Measurements from ENCODE around the gene UBR4. TPM values are rescaled to one million over a fixed set of nuclear protein-coding genes. Genes with fewer than 3 reads are reported as not detected.

Gene UBR4
- total RNA-seq, 1 donor from 2014 or later, result 167 TPM

DNA sequence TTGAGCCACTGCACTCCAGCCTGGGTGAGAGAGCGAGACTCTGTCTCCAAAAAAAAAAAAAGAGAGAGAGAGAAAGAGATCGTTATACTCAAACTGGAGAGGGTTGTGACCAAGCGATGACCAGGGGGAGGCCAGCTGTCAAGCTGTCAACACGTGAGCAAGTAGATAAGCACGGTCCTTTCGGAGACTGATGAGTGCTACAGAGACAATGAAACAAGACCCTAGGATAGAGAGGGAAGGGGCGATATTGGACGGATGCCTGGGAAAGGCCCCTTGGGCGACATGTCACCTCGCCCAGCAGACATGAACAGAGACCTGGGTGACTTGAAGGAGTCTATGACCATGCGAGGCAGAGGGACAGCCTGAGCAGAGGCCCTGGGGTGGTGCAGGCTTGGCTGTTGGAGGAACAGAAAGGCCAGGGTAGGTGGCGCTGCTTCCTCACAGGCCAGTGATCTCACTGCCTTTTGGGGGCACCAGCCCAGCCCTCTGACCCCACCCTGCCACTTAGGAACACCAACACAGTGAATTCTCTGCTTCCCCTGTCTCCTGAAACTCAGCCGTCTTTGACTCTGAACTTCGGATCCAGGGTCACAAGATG, 152.8 kb downstream of the UBR4 start:
- no peak for DNase-seq (ENCODE audit: low spot score)

DNA sequence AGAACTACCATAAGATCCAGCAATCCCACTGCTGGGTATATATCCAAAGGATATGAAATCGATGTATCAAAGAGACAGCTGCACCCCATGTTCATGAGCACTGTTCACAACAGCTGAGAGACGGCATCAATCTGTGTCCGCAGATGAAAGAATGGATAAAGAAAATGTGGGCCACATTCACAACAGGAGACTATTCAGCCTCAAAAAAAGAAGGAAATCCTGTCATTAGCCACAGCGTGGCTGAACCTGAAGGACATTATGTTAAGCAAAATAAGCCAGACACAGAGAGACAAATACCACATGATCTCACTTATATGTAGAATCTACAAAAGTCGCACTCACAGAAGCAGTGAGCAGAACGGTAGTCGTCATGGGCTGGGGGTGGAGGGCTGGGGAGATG, 154.4 kb downstream of the UBR4 start:
- DNase-seq (ENCODE audit: low spot score), result no peak

DNA sequence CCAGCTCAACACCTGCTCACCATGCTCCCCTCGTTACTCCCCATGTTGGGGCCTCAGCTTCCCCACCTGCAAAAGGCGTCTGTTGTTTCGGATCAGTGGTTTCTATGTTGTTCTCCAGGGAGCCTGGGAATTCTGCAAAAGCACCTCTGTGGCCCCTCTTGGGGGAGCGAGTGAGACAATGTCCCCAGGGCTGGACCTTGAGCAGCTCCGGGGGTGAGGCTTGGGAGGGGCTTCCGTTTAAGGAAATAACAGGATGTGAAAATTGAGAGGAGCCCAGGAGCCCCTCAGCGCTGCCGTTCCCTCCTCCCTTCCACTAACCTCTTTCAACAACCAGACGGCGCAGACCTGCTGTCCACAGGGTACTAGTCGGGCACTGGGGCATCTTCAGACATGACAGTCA, 155.1 kb downstream of the UBR4 start:
- no peak for DNase-seq (ENCODE audit: low spot score)

- DNase-seq (ENCODE audit: low spot score), result no peak
Measured at GRCh38 chr1:19054216-19054615, 155.8 kb downstream of the UBR4 start.

DNA sequence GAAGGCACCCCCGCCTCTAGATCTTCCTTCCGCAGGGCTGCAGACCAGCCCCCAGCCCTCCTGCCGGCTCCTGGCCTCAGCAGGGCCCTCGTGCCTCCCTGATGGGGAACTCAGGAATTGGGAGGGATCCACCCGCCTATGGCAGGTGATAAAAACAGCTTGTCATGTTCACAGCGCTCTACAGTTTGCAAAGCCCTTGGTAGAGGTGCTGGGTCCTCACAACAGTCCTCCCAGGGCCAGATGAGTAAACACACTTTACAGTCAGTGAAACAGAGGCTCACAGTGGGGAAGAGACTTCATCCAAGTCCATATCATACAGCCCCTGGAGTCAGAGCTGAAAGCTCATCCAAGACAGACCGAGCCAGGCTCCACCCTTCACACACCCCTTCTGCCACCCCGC, 156.6 kb downstream of the UBR4 start:
- no peak for DNase-seq (ENCODE audit: low spot score)

- DNase-seq (ENCODE audit: low spot score), result no peak
Measured at GRCh38 chr1:19049798-19050197, 160.3 kb downstream of the UBR4 start.

DNA sequence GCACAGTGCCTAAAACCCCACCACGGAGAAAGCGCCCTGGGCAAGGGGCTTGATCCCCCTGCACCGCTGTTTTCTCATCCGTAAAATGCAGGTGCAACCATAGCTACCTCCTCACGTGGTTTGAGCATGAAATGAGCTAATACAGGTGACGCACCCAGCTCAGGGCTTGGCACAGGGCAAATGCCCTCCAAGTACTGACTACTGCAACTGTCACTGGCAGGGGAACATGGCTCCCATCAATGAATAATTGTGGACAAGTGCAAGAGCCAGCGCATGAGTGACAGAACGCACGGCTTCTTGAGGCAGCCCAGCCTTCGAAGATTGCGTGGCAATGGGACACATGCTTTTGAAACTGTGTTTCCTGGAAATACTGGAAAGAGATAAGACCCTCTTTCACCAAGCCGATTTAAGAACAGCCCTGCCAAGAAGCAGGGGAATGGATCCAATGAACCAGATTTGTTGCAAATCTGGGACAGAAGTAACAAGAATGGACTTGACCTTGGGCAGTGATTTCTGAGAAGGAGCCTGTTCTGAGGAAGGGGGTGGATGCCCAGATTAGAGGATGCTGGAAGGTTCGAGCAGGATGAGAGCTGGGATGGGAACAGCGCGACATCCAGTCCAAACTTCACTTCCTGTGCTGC, 160.8 kb downstream of the UBR4 start:
- no peak for DNase-seq (ENCODE audit: low spot score)

- no peak for DNase-seq (ENCODE audit: low spot score)
Measured at GRCh38 chr1:19046972-19047731, 162.9 kb downstream of the UBR4 start.

GRCh38 chr1:19045898-19046880, 163.9 kb downstream of the UBR4 start:
- DNase-seq (ENCODE audit: low spot score), result no peak

DNA sequence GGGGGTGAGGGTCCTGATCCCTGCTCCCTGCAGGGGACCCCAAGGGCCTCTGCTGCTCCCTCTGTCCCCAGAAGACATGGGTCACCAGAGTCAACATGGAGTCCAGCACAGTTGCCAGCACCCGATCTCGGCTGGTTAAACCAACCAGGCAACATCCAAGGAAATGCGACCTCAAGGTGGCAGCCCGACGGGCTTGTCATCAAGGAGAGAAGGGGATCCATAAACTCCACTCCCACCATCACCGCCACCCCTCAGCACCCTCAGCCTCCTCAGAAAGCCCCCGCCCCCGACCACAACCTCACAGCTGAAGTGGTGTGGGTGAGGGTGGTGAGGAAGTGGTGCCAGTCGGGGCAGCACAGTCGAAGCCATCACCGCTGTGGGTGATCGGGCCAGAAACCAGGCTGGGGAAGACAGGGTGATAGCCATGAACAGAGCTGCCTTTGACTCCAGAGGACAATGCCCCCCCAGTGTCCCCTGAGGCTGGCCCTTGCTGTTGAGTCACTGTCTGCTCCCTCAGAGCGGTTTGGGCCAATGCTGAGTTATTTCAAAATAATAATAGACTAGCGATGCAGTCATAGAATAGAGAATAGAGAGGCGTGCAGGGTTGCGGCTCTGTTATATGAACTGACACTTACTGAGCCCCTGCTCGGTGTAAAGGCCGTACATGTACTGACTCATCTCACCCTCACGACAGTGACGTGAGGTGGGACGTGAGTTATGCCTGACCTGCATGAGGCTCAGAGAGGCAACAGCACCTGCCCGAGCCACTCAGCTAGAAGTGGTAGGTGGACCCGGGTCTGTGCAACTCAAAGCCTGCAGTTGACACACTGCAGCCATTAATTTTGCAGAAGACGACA, 164.9 kb downstream of the UBR4 start:
- no peak for DNase-seq (ENCODE audit: low spot score)

DNA sequence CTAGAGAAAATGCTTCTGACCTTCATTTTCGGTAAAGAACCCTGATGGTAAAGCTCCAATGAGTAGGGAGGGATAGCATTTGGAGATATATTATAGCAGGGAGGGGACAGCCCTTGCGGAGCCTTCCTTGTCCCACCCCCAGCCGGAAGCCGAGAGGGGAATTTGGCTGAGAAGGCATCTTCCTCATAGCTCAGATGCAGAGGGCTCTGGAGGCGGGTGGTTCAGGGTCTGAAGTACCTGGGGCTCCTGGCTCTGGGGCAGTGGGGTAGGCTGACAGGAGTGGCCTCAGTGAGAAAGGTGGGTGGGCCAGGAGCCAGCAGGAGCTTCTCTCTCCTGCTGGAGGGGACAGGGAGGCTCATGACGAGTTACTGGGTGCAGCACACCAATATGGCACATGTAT, 165.6 kb downstream of the UBR4 start:
- no peak for DNase-seq (ENCODE audit: low spot score)

DNA sequence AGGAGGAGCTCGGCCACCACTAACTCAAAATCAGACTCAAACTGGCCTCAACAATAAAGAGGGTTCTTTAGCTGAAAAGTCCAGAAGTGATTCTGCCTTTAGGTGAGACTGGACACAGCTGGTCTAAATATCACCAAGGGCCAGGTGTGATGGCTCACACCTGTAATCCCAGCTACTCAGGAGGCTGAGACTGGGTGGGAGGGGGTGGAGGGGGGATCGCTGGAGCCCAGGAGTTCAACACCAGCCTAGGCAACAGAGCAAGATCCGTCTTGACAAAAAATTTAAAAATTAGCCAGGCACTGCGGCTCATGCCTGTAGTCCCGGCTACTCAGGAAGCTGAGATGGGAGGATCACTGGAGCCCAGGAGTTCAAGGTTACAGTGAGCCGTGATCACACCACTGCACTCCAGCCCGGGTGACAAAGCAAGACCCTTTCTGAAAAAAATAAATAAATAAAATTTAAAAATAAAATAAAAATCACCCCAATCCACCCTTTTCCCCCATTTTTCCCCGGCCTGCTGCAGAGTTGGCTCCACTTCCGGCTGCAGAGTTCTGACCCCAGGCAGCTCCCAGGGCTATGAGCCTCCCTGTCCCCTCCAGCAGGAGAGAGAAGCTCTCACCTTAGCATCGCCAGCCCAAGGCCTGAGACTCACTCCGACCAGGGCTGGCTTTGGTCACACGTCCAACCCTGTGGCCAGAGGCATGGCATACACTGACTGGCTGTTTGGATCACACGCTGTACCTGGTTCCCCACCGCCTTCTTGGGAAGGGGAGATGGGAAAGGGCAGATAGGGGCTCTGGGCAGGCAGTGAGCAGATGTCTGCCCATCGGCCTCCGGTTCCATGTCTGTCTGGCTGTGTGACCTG, 166.3 kb downstream of the UBR4 start:
- DNase-seq (ENCODE audit: low spot score), result no peak

GRCh38 chr1:19042675-19043578, 167.1 kb downstream of the UBR4 start:
- no peak for DNase-seq (ENCODE audit: low spot score)

DNA sequence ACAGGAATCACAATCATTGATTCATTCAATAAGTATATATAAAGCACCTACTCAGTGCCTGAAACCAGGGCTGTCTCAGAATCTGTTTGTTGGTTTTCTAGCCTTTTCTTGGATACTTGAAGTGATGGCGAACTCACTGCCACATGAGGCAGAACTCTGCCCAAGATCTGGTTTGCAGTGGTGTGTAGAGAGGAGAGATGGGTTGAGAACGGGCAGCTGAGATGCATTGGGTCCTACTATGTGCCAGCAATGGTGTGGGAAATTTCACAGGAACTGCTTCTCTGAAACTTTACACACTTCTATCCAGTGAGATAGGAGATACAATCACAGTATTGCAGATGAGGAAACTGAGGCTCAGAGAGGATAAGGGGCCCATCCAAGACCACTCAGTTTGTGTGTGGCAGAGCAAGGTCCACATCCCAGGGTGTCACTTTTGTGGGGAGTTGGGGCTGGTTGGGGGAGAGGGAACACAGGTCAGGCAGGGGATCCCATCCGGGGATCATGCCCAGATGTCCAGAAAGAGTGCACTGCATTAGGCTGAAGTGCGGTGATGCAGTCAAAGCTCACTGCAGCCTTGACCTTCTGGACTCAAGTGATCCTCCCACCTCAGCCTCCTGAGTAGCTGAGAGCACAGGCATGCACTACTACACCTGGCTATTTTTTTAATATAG, 169.9 kb downstream of the UBR4 start:
- no peak for DNase-seq (ENCODE audit: low spot score)

DNA sequence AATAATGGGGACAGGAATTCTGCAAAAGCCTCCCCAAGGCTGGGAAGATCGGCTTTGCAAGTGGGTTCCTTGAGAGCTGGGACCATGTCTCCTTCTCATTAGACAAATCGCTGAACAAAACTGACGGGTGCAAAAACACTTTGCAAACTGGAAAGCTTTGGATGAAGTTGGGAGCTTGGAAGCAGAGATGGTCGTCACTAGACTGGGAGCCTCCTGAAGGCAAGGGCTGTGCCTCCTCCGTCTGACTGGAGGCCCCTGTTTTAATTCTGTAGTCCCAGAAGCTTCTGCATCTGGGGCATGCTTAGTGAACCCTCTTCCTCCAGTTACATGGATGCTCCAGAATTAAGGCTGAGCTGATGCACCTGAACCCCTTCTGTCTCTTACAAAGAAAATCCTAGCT, 171.3 kb downstream of the UBR4 start:
- no peak for DNase-seq (ENCODE audit: low spot score)

GRCh38 chr1:19038096-19038495, 172.0 kb downstream of the UBR4 start:
- DNase-seq (ENCODE audit: low spot score), result no peak

- no peak for DNase-seq (ENCODE audit: low spot score)
Measured at GRCh38 chr1:19037659-19038058, 172.4 kb downstream of the UBR4 start.

GRCh38 chr1:19036813-19037605, 173.1 kb downstream of the UBR4 start:
- no peak for DNase-seq (ENCODE audit: low spot score)

Data from mucosa of gallbladder (tissue), 1 donor.